Measurements from ENCODE around the gene UCN3.
"Not testable (repeated sequence)": the region's sequence is repeated elsewhere in the genome, so short reads cannot be mapped to it uniquely, and the experiment has no call there.

DNA sequence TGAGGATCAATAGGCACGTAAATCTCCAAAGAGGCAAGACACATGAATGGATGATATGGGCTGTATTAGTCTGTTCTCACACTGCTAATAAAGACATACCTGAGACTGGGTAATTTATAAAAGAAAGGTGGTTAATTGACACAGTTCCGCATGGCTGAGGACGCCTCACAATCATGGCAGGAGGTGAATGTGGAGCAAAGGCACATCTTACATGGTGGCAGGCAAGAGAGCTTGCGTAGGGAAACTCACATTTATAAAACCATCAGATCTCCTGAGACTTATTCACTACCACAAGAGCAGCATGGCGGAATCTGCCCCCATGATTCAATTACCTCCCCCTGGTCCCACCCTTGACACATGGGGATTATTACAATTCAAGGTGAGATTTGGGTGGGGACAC is 14.4 kb downstream of the UCN3 start:
- not testable (repeated sequence) for TF ChIP-seq POLR2A (IDR thresholded peaks at IDR 0.05; ENCODE audit: low read depth, low read length); TAF1 (IDR thresholded peaks at IDR 0.05; ENCODE audit: borderline replicate concordance, low read depth, low read length)

Data from GM12892 (cell line).